ENCODE measurements around the gene STK36.

The STK36 gene

GRCh38 chr2:218720048-218721041 is 48.5 kb downstream of the STK36 start:
- DNase-seq (ENCODE audit: low read depth): no peak

- DNase-seq (ENCODE audit: low read depth): no peak
Measured at GRCh38 chr2:218721488-218721887, 49.6 kb downstream of the STK36 start.

- DNase-seq (ENCODE audit: low read depth): no peak
Measured at GRCh38 chr2:218721934-218722333, 50.0 kb downstream of the STK36 start.

- no peak for DNase-seq (ENCODE audit: low read depth)
Measured at GRCh38 chr2:218722419-218722818, 50.5 kb downstream of the STK36 start.

GRCh38 chr2:218722876-218723785 is 51.2 kb downstream of the STK36 start:
- DNase-seq (ENCODE audit: low read depth): no peak

- DNase-seq (ENCODE audit: low read depth): no peak
Measured at GRCh38 chr2:218726004-218726574, 54.2 kb downstream of the STK36 start.

- peak; percentile 41 for DNase-seq (ENCODE audit: low read depth)
Measured at GRCh38 chr2:218727502-218728165, 55.7 kb downstream of the STK36 start.

GRCh38 chr2:218729640-218730039 is 57.8 kb downstream of the STK36 start:
- no peak for DNase-seq (ENCODE audit: low read depth)

GRCh38 chr2:218732052-218732760 is 60.3 kb downstream of the STK36 start:
- no peak for DNase-seq (ENCODE audit: low read depth)

- peak; percentile 54 for DNase-seq (ENCODE audit: low read depth)
Measured at GRCh38 chr2:218732761-218733158, 60.9 kb downstream of the STK36 start.

GRCh38 chr2:218733171-218734021 is 61.5 kb downstream of the STK36 start:
- DNase-seq (ENCODE audit: low read depth): peak; percentile 66

GRCh38 chr2:218734190-218734975 is 62.5 kb downstream of the STK36 start:
- DNase-seq (ENCODE audit: low read depth): peak; percentile 32

- DNase-seq (ENCODE audit: low read depth): no peak
Measured at GRCh38 chr2:218736531-218736930, 64.6 kb downstream of the STK36 start.

- DNase-seq (ENCODE audit: low read depth): no peak
Measured at GRCh38 chr2:218743068-218743467, 71.2 kb downstream of the STK36 start.

- no peak for DNase-seq (ENCODE audit: low read depth)
Measured at GRCh38 chr2:218744615-218745014, 72.7 kb downstream of the STK36 start.

GRCh38 chr2:218745160-218745558 is 73.3 kb downstream of the STK36 start:
- peak; percentile 6 for DNase-seq (ENCODE audit: low read depth)

GRCh38 chr2:218745559-218746469 is 73.9 kb downstream of the STK36 start:
- peak; percentile 28 for DNase-seq (ENCODE audit: low read depth)

- peak; percentile 4 for DNase-seq (ENCODE audit: low read depth)
Measured at GRCh38 chr2:218746470-218746795, 74.5 kb downstream of the STK36 start.
